Endometrial microvascular endothelial cells (primary cell): ENCODE measurements around the gene BDH1. TPM values are rescaled to one million over a fixed set of nuclear protein-coding genes. Genes with fewer than 3 reads are reported as not detected.

Source experiments
- in situ Hi-C: cut with HindIII; loops from 2 replicates; pipeline ENCODE4 v1.10.0; 2017; ENCODE audit warnings: low sequenced_read_pairs, low pct_unique_long_range_greater_than_20kb; ENCODE audit errors: inconsistent ontology term
- total RNA-seq: library from RNA; depleted of rRNA; stranded (reverse); fragments of >200 nt; gene quantifications from one replicate; pipeline ENCODE4 v1.2.3, GENCODE V29; 2015; ENCODE audit errors: inconsistent ontology term

BDH1 gene
- total RNA-seq, 1 donor from 2014 or later = 6.0 TPM

DNA sequence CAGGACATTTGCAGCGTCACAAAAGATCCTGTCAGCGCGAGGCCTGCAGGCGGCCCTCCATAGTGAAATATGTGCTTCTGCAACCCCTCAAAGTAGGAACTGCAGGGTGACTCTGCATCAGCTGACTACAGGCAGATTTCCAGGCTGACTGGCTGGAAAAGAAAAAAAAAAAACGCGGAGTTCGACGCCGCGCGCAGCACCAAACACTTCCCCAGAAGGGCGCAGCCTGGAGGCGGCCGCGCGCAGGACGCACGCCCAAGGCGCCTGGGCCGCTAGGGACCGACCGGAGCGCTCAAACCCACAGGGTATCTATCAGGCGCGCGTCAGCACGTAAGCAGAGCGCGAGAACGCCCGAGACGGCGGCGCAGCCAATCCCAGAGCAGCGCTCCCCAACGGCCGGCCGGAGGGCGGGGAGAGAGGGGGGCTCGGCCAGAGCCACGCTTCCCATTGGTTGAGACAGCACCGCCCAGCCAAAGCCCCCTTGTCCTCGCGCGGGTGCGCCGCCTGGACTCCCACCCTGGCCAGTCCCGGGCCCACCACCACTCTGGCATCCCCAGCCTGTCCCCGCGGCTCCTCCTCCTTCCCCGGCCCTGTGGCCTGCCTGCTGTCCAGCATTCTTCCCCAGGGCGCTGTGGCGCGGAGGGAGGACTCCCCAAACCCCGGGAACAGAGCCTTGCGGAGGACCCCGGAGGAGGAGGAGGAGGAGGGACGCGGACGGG is 1.0 kb downstream of the BDH1 start:
- in situ Hi-C loops = no loop called here

GRCh38 chr3:197554196-197554561 is 1.6 kb downstream of the BDH1 start:
- in situ Hi-C loops = no loop called here

DNA sequence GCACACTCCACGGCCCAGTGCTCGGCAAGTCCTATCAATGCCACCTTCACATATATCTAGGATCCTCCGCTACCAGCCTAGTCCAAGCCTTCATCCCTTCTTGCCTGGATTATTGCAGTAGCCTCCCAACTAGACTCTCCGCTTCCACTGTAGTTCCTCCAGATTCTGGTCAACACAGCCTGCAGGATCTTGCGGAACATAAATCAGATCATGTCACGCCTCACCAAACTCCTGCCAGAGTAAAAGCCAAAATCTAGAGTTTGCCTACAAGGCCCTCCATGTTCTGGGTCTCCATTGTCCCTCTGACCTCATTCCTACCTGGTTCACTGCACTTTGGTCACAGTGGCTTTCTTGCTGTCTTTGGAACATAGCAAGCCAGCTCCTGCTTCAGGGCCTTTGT is 3.6 kb downstream of the BDH1 start:
- in situ Hi-C loops = no loop called here

GRCh38 chr3:197550489-197550888 is 5.3 kb downstream of the BDH1 start:
- in situ Hi-C loops = no loop called here

GRCh38 chr3:197549261-197549885 is 6.4 kb downstream of the BDH1 start:
- in situ Hi-C loops = no loop called here

DNA sequence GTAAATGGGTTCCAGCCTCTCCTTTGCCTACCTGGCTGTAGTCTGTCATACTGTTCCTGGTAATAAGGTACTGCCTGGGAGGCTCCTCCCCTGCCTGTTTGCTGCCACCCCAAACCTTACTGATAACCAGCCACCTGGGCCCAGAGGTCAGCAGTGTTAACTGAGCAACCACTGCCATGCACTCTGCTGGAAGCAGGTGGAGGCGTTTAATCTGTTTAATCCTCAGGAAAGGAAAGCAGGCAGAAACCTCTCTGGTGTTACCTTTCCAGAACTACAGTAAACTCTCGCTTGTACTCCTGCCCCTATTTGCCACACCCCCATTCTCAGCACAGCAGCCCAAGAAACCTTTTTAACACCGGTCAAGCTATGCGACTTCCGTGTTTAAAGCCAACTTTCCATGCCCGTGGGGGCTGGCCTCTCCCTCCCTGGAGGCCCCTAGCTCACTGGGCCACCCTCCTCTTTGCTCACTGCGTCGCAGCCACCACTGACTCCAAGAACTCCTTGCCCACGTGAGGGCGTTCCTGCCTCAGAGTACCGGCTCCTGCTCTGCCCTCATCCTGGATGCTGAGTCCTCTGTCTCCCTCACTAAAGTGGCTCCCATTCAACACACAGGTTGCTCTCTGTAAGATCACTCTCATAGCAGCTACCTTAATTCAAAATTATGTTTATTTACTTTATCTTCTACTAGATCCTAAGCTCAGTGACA is 8.3 kb downstream of the BDH1 start:
- in situ Hi-C loops = no loop called here

DNA sequence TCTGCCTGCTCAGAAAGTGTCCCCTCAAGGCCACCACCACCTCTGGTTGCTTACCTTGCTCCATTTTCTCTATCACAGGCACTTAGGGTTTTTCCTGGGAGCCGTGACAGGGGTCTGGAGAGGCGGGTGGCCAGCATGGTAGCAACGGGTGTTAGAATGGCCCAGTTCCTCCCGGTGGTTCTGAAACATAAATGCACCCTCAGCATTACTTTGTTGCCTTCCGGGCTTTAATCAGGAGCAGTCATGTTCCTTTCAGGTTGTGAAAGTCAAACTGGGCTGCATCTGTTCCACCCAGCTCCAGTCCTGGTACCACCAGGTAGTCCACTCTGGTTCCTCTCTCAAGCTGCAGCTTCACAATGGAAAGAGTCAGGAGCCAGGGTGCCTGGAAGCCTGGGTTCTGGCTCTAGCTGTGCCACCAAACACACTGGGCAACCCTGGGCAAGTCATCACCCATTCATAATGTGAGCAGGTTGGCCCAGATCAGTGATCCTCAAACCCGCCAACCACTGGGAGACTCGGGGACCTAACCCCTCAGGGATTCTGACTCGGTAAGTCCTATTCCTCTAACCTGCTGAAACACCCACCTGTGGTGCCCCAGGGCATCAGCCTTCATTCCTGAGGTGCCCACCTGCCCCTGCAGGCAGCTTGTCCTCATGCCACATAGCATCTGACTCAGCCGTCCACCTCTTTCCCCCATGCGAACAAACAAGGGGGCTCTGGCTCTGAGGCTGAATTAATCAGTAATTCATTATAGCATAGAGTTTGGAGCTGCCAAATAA is 9.3 kb downstream of the BDH1 start:
- in situ Hi-C loops = no loop called here

GRCh38 chr3:197545571-197545970 is 10.2 kb downstream of the BDH1 start:
- in situ Hi-C loops = no loop called here

DNA sequence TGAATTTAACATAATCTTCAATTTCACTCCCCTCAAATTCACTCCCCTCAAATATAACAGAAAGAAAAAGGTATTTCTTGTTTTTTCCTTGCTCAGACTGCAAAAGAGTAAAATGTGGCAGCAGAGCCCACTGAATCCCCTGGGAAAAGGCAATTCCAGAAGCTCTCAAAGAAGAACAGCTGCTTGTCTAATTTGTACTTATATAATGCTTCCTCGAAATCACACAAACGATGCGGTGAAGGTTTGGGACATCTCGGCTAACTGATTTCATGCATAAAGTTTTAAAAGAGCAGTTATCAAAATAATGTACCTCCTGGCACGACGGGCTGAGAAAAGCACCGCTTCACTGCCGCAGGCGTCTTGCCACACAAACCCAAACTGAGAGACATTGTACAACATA is 10.7 kb downstream of the BDH1 start:
- in situ Hi-C loops = no loop called here

- in situ Hi-C loops = no loop called here
Observed at GRCh38 chr3:197542741-197543454, 12.9 kb downstream of the BDH1 start.

DNA sequence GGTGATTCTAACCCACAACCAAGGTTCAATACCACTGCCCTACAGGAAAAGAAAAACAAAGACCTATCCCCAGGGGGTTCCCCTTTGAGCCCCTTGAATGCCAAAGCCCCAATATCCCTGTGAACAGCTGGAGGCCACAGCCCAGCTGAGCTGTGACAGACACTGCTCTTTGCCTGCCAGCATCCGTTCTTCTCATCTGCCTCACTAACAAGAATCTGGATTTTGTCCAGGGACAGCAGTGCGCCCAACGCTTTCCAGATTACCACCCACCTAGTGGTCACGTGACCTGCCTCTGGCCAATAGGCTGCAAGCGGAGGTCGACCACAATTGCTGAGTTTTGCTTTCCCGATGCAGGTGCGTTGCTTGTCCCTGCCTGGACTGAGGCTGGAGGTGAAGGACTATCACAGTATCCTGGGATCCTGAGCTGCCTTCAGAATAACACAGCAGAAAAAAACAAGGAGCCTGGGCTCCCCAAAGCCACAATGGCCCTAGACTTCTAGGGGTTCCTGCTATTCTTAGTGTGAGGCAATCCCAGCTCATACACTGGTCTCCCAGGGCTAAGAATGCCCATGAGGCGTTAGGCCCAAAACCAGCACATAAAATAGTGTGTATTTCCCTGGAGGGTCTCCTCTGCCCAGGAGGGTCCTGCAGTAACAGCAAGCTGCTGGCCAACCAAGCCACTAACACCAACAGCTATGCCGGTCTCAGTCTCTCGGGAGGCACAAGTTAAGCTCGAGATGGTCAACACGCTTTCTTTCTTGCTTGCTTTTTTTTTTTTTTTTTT is 13.8 kb downstream of the BDH1 start:
- in situ Hi-C loops = no loop called here

GRCh38 chr3:197540961-197541377 is 14.8 kb downstream of the BDH1 start:
- in situ Hi-C loops = no loop called here

- in situ Hi-C loops = no loop called here
Observed at GRCh38 chr3:197539651-197540051, 16.1 kb downstream of the BDH1 start.

DNA sequence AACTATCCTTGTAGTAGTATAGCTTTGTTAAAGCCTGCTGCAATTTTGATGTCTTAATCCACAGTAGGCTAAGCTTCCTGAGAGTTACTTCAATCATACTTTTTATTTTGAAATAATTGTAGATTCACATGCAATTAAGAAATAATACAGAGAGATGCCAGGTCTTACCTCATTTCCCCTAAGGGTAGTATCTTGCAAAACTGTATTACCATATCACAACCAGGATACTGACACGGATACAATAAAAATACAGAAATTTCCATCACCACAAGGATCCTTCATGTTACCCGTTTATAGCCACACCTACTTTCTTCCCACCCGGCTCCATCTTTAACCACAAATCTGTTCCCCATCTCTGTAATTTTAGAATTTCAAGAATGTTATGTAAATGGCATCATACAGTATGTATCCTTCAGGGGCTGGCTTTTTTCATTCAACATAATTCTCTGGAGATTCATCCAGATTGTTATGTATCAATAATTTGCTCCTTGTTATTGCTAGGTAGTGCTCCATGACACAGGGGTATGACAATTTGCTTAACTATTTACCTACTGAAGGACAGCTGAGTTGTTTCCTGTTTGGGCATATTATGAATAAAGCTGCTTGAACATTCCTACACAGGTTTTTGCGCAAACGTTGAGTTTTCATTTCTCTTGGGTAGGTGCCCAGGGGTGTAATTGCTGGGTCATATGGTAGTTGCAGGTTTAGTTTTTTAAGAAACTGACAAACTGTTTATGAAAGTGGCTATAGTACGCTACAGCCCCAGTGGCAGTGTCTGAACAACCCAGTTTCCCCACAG is 21.6 kb downstream of the BDH1 start:
- in situ Hi-C loops = no loop called here

DNA sequence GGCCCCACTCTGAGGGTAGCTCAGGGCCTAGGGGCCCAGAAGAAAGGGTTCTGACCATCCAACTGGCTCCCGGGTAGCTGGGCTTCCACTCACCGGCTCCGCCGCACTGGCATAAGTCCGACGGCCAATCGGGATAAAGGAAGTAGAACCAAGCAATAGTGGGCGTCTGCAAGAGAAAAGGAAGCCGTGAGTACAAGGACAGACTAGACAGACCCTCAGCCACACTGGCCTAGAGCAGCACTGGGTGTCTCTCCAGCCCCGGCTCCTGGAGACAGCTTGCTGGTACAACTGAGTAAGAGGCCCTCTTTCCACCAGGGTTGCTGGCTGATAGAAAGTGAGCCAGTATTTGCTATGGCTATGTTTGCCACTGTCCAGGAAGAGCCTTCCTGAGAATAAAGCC is 22.4 kb downstream of the BDH1 start:
- in situ Hi-C loops = no loop called here

GRCh38 chr3:197532388-197532787 is 23.4 kb downstream of the BDH1 start:
- in situ Hi-C loops = no loop called here

DNA sequence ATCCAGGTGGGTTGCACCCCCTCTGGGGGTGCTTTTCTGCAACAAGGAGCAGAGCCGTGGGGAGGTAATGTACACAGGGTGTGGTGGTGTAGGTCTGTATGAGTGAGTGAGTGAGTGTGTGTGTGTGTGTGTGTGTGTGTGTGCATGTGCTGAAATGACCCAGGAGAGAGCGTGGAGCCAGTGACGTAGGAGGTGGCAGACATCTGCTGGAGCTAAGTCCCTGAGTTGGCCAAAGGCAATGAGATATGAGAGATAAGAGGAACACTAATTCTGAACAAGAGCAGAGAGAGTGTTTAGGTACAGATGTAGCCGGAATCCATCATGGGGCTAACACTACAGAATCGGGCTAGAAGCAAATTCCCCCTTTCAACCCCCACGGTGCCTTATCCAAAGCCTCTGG is 27.6 kb downstream of the BDH1 start:
- in situ Hi-C loops = no loop called here
